Activated effector memory CD4-positive, alpha-beta T cell treated with anti-CD3 and anti-CD28 coated beads, Interleukin-2, amount 50 U/mL, for 16 hours (primary cell): Measurements from ENCODE around the gene SYTL5.

Experiments
- DNase-seq: peaks from one replicate; pipeline ENCODE4 v3.0.0-alpha.2; 2020

Gene SYTL5

GRCh38 chrX:38099688-38100087, 93.3 kb downstream of the SYTL5 start:
- DNase-seq = no peak

- DNase-seq = no peak
Observed at GRCh38 chrX:38102240-38102639, 95.9 kb downstream of the SYTL5 start.

GRCh38 chrX:38102875-38103274, 96.5 kb downstream of the SYTL5 start:
- DNase-seq = no peak

DNA sequence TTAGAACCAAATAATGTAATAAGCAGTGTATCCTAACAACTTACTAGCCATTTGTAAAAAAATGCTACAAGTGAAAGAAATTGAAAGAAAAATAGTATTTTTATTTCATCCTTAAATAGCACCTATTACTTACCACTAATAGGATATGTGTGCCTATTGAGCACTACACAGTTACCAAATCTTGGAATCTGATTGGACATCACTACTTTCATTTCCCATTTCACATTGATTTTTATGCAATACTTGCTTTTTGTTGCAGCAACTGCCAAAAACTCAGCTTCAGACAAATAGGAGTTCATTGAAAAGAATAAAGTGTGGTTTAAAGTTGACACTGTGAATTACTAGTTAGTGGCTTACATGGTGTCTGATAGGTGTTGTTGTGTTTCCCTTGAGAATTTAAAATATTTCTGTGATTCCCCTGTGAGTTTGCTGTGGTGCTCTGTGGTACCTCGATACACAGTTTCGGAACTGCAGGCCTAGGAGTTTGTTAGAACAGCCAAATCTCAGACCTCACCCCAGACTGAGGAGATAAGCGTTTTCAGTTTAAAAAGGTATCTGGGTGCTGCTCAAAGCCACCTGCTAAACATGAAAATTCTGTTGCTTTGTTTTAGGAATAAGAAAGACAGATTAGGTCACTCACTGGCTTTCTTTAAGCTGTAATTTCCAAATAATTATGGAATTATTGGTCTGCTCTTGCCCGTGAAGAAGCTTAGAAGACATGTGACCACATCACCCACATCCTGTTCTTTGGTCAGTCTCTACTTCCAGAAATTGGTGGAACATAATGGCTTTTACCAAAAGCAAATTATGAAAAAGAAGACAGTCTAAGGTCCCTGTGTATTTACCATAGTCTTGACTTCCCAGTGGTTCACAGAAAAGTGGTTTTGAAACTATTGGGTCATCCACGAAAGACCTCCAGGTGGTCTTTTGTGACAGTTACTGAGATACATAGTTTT, 97.8 kb downstream of the SYTL5 start:
- no peak for DNase-seq

- no peak for DNase-seq
Observed at GRCh38 chrX:38105216-38105725, 98.9 kb downstream of the SYTL5 start.

DNA sequence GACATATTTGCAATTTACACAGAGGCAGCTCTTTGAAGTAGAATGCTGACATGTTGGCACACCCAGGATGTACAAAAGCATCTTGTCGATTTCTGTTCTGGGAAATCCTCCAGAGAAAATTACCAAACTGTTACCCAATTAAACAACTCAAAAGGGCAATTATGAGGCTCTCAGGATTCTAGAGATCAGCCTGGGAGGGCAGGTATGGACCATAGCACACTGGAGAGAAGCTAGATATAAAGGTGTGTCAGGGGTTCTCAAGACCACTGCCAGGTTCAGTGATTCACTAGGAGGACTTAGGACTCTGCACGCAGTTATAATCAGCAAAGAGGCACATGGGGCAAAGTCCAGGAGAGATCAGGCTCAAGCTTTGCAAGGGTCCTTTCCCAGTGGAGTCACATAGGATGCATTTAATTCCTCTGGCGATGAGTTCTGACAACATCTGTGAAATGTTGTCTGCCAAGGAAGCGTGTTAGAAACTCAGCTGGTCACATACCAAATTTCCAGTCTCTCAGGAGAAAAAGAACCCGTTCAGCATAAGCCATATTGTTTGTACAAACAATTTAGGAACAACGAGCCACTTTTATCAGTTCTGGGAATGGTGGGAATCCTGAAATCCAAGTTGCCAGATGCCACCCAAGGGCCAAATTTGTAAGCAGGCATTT, 100.8 kb downstream of the SYTL5 start:
- DNase-seq = no peak

DNA sequence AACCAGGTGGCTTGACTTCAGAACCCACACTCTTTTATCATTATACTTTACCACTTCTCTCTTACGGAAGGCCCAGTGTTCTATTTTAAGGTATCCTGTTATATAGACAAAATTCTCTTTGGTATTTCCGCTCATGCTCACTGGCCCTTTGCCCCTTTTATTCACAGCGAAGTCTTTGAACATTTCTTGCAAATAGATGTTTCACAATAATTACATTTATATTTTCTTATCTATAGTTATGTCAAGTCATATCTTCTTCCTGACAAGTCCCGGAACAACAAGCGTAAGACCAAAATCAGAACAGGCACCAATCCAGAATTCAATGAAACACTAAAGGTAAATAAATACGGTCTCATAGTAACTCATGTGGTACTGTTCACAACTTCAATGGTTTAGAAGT, 102.0 kb downstream of the SYTL5 start:
- no peak for DNase-seq

- no peak for DNase-seq
Observed at GRCh38 chrX:38109042-38109898, 102.9 kb downstream of the SYTL5 start.

DNA sequence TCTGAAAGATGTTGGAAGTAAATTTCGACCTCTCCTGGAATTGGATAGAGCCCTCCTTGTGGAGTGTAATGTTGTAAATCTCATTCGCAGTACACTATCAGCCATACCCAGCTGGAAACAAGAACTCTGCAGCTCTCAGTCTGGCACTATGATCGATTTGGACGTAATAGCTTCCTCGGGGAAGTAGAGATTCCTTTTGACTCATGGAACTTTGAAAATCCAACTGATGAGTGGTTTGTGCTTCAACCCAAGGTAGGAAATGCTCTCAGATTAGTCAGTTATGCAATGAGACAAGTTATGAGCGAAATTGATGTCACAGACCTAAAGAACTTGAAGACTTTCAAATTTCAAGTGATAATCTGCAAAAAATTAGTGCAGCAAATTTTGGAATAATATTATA, 103.9 kb downstream of the SYTL5 start:
- no peak for DNase-seq

GRCh38 chrX:38111196-38111595, 104.8 kb downstream of the SYTL5 start:
- DNase-seq = no peak

DNA sequence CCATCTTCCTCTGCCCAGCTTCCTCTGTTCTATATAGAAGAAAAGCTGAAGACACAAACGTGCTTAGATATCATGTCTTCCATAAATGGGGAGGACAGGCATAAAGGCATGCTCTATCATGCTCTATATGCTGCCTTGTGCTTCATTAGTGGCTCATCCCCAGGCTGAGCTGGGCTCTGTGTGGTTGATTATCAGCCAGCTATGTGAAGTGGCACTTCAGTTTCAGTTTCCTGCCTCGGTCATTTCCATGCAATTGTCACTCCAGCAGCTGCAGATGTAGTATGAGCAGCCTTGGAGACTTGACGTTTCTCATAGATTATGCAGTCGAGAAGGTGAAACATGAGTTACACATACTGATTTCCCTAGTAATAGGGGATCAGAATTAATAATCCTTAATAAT, 106.2 kb downstream of the SYTL5 start:
- no peak for DNase-seq

GRCh38 chrX:38116706-38117105, 110.4 kb downstream of the SYTL5 start:
- no peak for DNase-seq

- DNase-seq = no peak
Observed at GRCh38 chrX:38117485-38117884, 111.1 kb downstream of the SYTL5 start.

GRCh38 chrX:38124000-38124399, 117.6 kb downstream of the SYTL5 start:
- DNase-seq = no peak

DNA sequence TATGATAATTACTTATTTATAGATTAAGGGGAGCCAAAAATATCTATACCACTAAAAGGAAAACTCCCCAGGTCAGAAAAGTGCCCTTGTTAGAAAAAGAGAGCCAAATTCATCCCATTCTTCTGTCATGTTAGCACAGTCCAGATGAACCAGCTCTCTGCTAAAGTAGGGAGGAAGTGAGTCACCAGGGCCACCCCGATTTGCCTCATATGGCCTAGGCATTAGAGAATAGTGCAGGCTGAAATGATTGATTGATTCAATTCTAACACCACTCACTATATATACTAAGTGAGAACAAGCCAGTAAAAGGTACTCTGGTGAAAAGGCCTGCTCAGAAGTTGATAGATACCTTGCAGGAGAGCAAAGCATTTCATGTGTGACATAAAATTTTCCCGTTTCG, 119.8 kb downstream of the SYTL5 start:
- no peak for DNase-seq

GRCh38 chrX:38127961-38128360, 121.6 kb downstream of the SYTL5 start:
- DNase-seq = no peak

DNA sequence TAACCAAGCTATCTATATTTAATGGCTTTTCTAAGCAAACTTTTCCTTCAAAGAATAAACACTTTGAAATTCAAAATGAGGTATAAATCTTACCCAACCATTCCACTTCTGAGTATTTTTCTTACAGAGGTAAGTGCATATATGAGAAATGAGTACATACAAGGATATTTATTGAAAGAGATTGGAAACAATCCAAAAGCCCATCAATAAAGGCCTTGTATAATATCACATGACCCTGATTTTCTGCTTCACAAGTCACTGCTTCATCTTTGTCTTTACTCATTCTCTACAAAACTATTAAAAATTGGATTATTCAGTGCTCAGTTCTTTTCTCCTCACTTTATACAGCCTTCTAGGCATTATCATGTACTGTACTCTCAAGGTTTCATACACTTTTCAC, 123.0 kb downstream of the SYTL5 start:
- no peak for DNase-seq

DNA sequence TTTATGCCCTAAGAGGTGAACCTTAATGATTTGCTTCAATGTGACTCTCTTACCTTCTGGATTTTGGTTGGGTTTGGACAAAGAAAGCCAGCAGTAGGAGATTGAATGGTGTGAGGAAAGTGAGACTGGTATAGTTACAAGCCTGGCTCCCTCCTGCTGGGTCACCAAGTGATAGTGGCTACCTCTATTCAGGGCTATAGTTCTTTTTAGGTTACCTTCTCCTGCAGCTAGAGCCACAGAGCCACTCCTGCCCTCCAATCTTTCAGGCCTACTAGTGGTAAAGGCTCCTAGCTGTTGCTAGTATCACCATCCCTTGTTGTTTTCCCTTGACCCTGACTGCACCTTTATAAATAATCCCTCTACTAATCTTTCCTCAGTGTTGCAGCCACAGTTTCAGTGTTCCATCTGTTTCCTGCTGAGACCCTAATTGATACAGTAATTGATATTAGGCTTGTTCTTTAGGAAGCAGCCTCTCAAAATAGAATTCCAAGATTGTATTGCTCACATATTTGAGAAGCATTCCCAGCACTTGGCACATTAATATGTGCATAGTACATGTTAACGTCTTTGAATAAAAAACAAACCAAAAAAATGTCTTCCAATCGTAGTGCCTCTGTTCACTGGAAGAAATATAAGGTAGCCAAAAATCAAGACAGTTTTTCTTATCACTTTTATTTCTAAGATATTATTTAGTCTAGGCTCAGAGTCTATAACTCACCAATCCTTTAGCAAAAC, 132.0 kb downstream of the SYTL5 start:
- no peak for DNase-seq

DNA sequence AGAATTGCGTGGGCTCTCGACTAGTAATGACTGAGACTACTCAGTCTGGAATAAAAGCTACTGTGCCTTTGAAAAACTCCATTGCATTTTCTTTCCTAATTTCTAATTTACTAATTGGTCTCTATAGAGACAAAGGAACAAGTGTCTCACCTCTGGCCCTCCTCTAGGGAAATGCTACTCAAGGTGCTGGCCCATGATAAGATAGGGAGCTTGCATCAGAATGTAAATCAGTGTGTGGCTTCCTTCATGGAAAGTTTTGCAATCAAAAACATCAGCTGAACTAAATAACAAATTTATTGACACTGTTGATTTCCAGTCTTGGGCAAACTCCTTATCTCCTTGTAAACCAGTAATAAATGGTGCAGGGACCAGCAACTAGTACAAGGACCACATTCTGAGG, 132.5 kb downstream of the SYTL5 start:
- DNase-seq = no peak

- no peak for DNase-seq
Observed at GRCh38 chrX:38142610-38143009, 136.3 kb downstream of the SYTL5 start.

DNA sequence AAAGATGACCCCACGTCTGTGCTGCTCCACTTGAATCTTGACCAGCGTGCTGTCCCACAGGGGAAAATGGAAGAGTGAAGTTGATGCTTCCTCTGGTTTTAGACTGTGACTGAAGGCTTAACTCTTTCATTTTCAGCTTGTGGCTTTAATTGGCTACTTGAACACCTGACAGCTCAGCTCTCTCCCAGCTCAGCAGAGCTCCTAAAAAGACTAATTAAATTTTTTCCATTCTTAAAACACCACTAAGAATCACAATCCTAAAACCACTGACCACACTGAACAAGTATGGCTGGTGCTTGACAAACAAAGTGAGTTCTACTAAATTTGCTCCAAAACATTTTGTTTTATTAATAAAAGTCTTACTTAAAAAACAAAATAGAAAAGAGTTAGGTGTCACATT, 142.7 kb downstream of the SYTL5 start:
- DNase-seq = no peak

- no peak for DNase-seq
Observed at GRCh38 chrX:38150993-38151392, 144.6 kb downstream of the SYTL5 start.
